SJSA1 (cell line): Measurements from ENCODE around the gene KLHL17. TPM values are rescaled to one million over a fixed set of nuclear protein-coding genes. Genes with fewer than 3 reads are reported as not detected.

ENCODE experiments used
- DNase-seq, 2 experiments: peaks; one replicate each; pipeline ENCODE4 v3.0.0-alpha.2; 2015 to 2020; ENCODE audit warnings: low spot score in 2 of 2, low read depth in 1 of 2
- H3K27ac ChIP-seq: fragments of 250-450 bp; sonication (Bioruptor Pico); 2 replicates; pipeline ENCODE4 v1.5.1; 2020; ENCODE audit warnings: mild to moderate bottlenecking, moderate library complexity
- H3K27me3 ChIP-seq: fragments of 250-450 bp; sonication (Bioruptor Pico); replicated peaks from 2 replicates; pipeline ENCODE4 v1.5.1; 2020; ENCODE audit warnings: mild to moderate bottlenecking, moderate library complexity
- H3K36me3 ChIP-seq: fragments of 250-450 bp; sonication (Bioruptor Pico); 2 replicates; pipeline ENCODE4 v1.5.1; 2020; ENCODE audit warnings: mild to moderate bottlenecking
- H3K4me1 ChIP-seq: fragments of 250-450 bp; sonication (Bioruptor Pico); replicated peaks from 2 replicates; pipeline ENCODE4 v1.6.1; 2021; ENCODE audit warnings: mild to moderate bottlenecking
- H3K4me3 ChIP-seq: fragments of 250-450 bp; sonication (Bioruptor Pico); 2 replicates; pipeline ENCODE4 v1.5.1; 2020; ENCODE audit warnings: mild to moderate bottlenecking
- H3K9me3 ChIP-seq: fragments of 250-450 bp; sonication (Bioruptor Pico); replicated peaks from 2 replicates; pipeline ENCODE4 v1.5.1; 2020; ENCODE audit warnings: mild to moderate bottlenecking
- total RNA-seq: library from RNA; depleted of rRNA; stranded (reverse); fragments of >200 nt; shearing (Covaris generic); gene quantifications from 2 replicates; pipeline ENCODE4 v1.2.3, GENCODE V29; 2014

The KLHL17 gene
- total RNA-seq, 1 experiment from 2014 or later = 7.2 TPM

GRCh38 chr1:966704-967300, 6.4 kb downstream of the KLHL17 start:
- Histone ChIP-seq H3K9me3 (no peaks in the 10 kb centered on the region), H3K27ac (peak overlapping the region; percentile 28; the same call in 1 of the 2 replicates), H3K4me1 (peaks cover 13% of the 10 kb centered on the region), H3K27me3 (peaks cover 17% of the 10 kb centered on the region), H3K4me3 (peak overlapping the region; percentile 54), H3K36me3 (peaks cover 24% of the 10 kb centered on the region)
- DNase-seq = peak; percentile 73 to 81

GRCh38 chr1:967466-968343, 7.3 kb downstream of the KLHL17 start:
- Histone ChIP-seq H3K36me3 (peaks cover 18% of the 10 kb centered on the region), H3K4me3 (no peak overlapping the region), H3K27me3 (peaks cover 23% of the 10 kb centered on the region), H3K9me3 (no peaks in the 10 kb centered on the region), H3K27ac (no peak overlapping the region), H3K4me1 (peaks cover 13% of the 10 kb centered on the region)
- no peak for DNase-seq

GRCh38 chr1:969260-969855, 9.0 kb downstream of the KLHL17 start:
- Histone ChIP-seq H3K27ac (no peak overlapping the region), H3K27me3 (peaks cover 23% of the 10 kb centered on the region), H3K4me3 (no peak overlapping the region), H3K4me1 (peaks cover 13% of the 10 kb centered on the region), H3K9me3 (no peaks in the 10 kb centered on the region), H3K36me3 (0 out of 2 replicates have a peak, but pooled peaks cover 7% of the 10 kb centered on the region)
- DNase-seq = no peak

GRCh38 chr1:970242-970972, 10.0 kb downstream of the KLHL17 start:
- H3K9me3 ChIP-seq = no peaks in the 10 kb centered on the region

DNA sequence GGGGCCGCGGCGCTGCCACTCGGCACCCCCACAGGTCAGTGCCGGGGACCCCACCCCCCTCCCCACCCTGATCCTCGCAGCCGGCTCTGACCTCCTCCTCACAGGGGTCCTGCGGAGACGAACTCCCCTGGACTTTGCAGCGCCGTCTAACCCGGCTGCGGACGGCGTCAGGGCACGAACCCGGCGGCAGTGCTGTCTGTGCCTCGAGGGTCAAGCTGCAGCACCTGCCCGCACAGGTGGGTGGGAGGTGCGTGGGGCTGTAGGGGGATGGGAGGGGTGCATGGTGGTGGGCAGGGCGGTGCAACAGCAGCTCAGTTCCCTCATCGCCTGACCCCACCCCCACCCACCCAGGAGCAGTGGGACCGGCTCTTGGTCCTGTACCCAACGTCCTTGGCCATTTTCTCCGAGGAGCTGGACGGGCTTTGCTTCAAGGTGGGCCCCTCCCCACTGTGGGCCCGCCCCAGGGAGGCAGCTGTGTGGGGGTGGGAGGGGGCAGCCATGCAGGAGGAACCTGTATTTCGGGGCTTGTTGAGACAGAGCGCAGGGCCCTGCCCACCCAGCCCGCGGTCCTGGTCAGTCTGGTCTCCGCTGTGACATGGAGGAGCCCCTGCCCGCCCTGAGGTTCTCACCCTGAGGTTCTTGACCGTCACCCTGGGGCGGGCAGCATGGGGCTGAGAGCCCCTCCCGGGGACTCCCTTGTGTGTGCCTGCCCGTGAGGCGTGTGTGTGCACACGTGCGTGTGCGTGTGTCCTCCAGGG, 10.8 kb downstream of the KLHL17 start:
- Histone ChIP-seq H3K27me3 (peaks cover 23% of the 10 kb centered on the region), H3K9me3 (no peaks in the 10 kb centered on the region), H3K36me3 (0 out of 2 replicates have a peak, but pooled peaks cover 4% of the 10 kb centered on the region), H3K4me1 (peaks cover 17% of the 10 kb centered on the region), H3K27ac (no peak overlapping the region), H3K4me3 (no peak overlapping the region)
- no peak for DNase-seq

More at GRCh38 chr1:970242-970972, 10.0 kb downstream of the KLHL17 start:
- DNase-seq = no peak
- H3K36me3 ChIP-seq = 0 out of 2 replicates have a peak, but pooled peaks cover 5% of the 10 kb centered on the region
- peaks cover 13% of the 10 kb centered on the region for H3K4me1 ChIP-seq
- H3K4me3 ChIP-seq = no peak overlapping the region
- peaks cover 23% of the 10 kb centered on the region for H3K27me3 ChIP-seq
- H3K27ac ChIP-seq = no peak overlapping the region

GRCh38 chr1:971751-972506, 11.5 kb downstream of the KLHL17 start:
- Histone ChIP-seq H3K9me3 (no peaks in the 10 kb centered on the region), H3K27ac (no peak overlapping the region), H3K36me3 (no peaks in the 10 kb centered on the region), H3K4me1 (peaks cover 12% of the 10 kb centered on the region), H3K4me3 (no peak overlapping the region), H3K27me3 (peaks cover 23% of the 10 kb centered on the region)
- DNase-seq = no peak

- no peaks in the 10 kb centered on the region for H3K36me3 ChIP-seq
Observed at GRCh38 chr1:972726-973458, 12.5 kb downstream of the KLHL17 start.

GRCh38 chr1:973459-974292, 13.3 kb downstream of the KLHL17 start:
- DNase-seq = no peak
- Histone ChIP-seq H3K36me3 (no peaks in the 10 kb centered on the region), H3K4me1 (peaks cover 10% of the 10 kb centered on the region), H3K27me3 (peaks cover 23% of the 10 kb centered on the region), H3K9me3 (no peaks in the 10 kb centered on the region; the same call in 1 of the 2 replicates), H3K4me3 (no peak overlapping the region), H3K27ac (no peak overlapping the region)

More at GRCh38 chr1:972726-973458, 12.5 kb downstream of the KLHL17 start:
- H3K27me3 ChIP-seq = peaks cover 23% of the 10 kb centered on the region
- DNase-seq = no peak
- H3K9me3 ChIP-seq = no peaks in the 10 kb centered on the region
- no peak overlapping the region for H3K27ac ChIP-seq
- no peak overlapping the region for H3K4me3 ChIP-seq
- peaks cover 10% of the 10 kb centered on the region for H3K4me1 ChIP-seq

- peaks cover 10% of the 10 kb centered on the region for H3K4me1 ChIP-seq
- no peak overlapping the region for H3K4me3 ChIP-seq
- H3K27ac ChIP-seq = no peak overlapping the region
- no peaks in the 10 kb centered on the region for H3K36me3 ChIP-seq
- H3K9me3 ChIP-seq = no peaks in the 10 kb centered on the region; the same call in 1 of the 2 replicates
- H3K27me3 ChIP-seq = peaks cover 19% of the 10 kb centered on the region
- DNase-seq = no peak
Observed at GRCh38 chr1:974293-974640, 13.9 kb downstream of the KLHL17 start.

GRCh38 chr1:974687-975328, 14.4 kb downstream of the KLHL17 start:
- H3K4me3 ChIP-seq = no peak overlapping the region
- DNase-seq = no peak
- H3K4me1 ChIP-seq = peaks cover 10% of the 10 kb centered on the region
- no peak overlapping the region for H3K27ac ChIP-seq
- no peaks in the 10 kb centered on the region; the same call in 1 of the 2 replicates for H3K9me3 ChIP-seq
- peaks cover 19% of the 10 kb centered on the region for H3K27me3 ChIP-seq
- H3K36me3 ChIP-seq = no peaks in the 10 kb centered on the region

DNA sequence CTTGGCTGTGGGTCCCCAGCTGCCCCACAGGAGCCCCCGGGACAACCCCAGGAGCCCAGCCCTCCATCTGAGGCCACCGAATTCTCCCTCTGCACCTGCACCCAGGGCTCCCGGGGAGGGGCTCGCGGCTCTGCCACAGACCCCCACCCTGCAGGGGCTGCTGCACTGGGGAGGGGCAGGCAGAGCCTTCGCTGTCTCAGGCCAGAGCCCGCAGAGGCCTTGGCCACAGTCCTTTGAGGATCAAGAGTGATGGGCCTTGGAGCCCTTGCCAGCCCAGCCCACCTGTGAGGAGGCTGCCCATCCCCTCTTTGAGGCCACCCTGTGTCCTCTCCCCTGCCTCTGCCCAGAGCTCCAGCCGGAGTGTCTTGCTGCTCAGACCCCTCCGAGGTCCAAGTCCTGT, 15.0 kb downstream of the KLHL17 start:
- no peak overlapping the region for H3K4me3 ChIP-seq
- no peaks in the 10 kb centered on the region; the same call in 1 of the 2 replicates for H3K9me3 ChIP-seq
- no peaks in the 10 kb centered on the region for H3K36me3 ChIP-seq
- no peak overlapping the region for H3K27ac ChIP-seq
- peaks cover 10% of the 10 kb centered on the region for H3K4me1 ChIP-seq
- DNase-seq = no peak
- peaks cover 15% of the 10 kb centered on the region for H3K27me3 ChIP-seq
